Spleen (tissue), 7 donors: ENCODE data around the gene CENPS.

Experiments
- POLR2A ChIP-seq, 3 donors: fragments of 450-650 bp; IDR thresholded peaks; one replicate each; pipeline ENCODE4 v1.5.1; 2017; ENCODE audit warnings: antibody characterized with exemption in 3 of 3, mild to moderate bottlenecking in 1 of 3
- POLR2AphosphoS5 ChIP-seq, 3 donors: sonication (generic); formaldehyde crosslinking; IDR thresholded peaks; one replicate each; pipeline ENCODE4 v1.5.1; 2017; ENCODE audit warnings: antibody characterized with exemption in 3 of 3
- TF ChIP-seq, protein P1 (sequence below), 11 experiments: fragments of 200-600 bp in 7 of 11; fragments of 450-650 bp in 4 of 11; sonication (generic) in 4 of 11; IDR thresholded peaks in 8 of 11; conservative IDR thresholded peaks in 3 of 11; 1 replicate in 7 of 11; 2 replicates in 4 of 11; pipeline versions ENCODE4 v1.4.0 to v1.8.0; 2016 to 2021; ENCODE audit warnings: antibody characterized with exemption in 11 of 11, inconsistent platforms in 4 of 11, mild to moderate bottlenecking in 1 of 11
- donor health status: DM: no; HTN: no; CAD: no; lungs with moderate emphysema.
- donor health status: DM: no; HTN: no; CAD: no.
- donor health status: DM: no; HTN: no; CAD: no.

DNA sequence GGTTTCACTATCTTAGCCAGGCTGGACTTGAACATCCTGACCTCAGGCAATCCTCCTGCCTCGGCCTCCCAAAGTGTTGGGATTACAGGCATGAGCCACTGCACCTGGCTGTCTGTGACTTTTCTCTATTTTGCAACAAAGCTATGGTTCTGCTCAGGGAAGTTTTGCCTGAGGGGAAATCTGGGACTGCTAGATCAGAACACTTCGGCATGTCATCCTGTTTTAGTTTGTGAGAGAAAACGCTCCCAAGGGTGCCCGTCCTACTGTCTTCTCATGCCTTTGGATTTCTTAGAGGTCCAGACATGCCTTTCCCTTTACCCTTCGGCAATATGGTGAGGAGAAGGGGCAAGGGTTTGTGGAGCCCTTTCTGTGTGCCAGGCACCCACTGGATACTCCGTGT, 14.0 kb downstream of the CENPS start:
- TF ChIP-seq, protein P1, sequence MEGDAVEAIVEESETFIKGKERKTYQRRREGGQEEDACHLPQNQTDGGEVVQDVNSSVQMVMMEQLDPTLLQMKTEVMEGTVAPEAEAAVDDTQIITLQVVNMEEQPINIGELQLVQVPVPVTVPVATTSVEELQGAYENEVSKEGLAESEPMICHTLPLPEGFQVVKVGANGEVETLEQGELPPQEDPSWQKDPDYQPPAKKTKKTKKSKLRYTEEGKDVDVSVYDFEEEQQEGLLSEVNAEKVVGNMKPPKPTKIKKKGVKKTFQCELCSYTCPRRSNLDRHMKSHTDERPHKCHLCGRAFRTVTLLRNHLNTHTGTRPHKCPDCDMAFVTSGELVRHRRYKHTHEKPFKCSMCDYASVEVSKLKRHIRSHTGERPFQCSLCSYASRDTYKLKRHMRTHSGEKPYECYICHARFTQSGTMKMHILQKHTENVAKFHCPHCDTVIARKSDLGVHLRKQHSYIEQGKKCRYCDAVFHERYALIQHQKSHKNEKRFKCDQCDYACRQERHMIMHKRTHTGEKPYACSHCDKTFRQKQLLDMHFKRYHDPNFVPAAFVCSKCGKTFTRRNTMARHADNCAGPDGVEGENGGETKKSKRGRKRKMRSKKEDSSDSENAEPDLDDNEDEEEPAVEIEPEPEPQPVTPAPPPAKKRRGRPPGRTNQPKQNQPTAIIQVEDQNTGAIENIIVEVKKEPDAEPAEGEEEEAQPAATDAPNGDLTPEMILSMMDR (IDR thresholded peaks at IDR 0.05 in 8 of 11, conservative IDR thresholded peaks at IDR 0.05 in 3 of 11): no peak
- TF ChIP-seq POLR2A (IDR thresholded peaks at IDR 0.05) (no peak), POLR2AphosphoS5 (IDR thresholded peaks at IDR 0.05) (no peak)
